GM18526 (cell line): ENCODE results near the gene USP5.

Experiments used
- POLR2A ChIP-seq: IDR thresholded peaks from 3 replicates; pipeline ENCODE4 v1.6.1; 2011; ENCODE audit not compliant: insufficient read length; ENCODE audit errors: extremely low read depth

The USP5 gene, protein sequence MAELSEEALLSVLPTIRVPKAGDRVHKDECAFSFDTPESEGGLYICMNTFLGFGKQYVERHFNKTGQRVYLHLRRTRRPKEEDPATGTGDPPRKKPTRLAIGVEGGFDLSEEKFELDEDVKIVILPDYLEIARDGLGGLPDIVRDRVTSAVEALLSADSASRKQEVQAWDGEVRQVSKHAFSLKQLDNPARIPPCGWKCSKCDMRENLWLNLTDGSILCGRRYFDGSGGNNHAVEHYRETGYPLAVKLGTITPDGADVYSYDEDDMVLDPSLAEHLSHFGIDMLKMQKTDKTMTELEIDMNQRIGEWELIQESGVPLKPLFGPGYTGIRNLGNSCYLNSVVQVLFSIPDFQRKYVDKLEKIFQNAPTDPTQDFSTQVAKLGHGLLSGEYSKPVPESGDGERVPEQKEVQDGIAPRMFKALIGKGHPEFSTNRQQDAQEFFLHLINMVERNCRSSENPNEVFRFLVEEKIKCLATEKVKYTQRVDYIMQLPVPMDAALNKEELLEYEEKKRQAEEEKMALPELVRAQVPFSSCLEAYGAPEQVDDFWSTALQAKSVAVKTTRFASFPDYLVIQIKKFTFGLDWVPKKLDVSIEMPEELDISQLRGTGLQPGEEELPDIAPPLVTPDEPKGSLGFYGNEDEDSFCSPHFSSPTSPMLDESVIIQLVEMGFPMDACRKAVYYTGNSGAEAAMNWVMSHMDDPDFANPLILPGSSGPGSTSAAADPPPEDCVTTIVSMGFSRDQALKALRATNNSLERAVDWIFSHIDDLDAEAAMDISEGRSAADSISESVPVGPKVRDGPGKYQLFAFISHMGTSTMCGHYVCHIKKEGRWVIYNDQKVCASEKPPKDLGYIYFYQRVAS

GRCh38 chr12:6851921-6852650, at the start of gene USP5:
Gene USP5 (plus strand): TSS chr12:6852150. CDS start chr12:6852180, 30 bp downstream.
- peak; percentile 77 for TF ChIP-seq POLR2A

- no peak for TF ChIP-seq POLR2A
Measured at GRCh38 chr12:6807170-6807569, 44.8 kb upstream of the USP5 start.

- TF ChIP-seq POLR2A = no peak
Measured at GRCh38 chr12:6809056-6809455, 42.9 kb upstream of the USP5 start.

DNA sequence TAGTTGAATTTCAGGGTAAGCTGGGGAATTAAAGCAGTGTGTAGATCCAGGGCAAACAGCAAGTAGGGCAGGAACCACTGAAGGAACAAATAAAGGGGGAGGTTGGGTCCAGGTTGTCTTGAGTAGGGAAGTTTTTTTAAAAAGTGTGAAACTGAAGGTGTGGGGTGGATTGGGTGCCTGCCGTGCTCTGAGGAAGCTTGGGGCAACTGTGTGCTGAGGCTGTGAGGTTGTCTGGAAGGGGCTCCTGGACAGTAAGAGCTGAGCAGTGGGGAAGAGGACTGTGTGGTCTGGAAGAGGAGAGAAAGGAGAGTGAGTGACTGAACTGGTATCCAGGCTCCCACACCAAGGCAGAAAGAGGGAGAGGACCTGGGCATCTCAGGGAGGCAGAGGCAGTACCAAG, 41.2 kb upstream of the USP5 start:
- TF ChIP-seq POLR2A = no peak

DNA sequence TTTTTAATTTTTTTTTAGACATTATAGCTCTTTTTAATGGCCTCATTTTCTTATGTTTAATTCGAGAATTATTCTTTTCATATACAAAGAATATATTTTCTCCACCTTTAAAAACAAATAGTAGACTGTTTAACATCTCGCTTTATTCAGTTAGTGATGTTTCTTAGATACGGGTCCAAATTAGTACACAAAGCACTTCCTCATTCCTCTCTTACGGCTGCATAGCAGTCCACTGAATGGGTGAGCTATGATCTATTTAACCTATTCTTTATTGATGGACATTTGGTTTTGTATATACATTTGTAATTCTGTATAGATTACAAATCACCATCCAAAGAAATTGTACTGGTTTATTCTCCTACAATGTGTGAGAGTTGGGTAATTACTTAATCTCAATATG, 38.6 kb upstream of the USP5 start:
- no peak for TF ChIP-seq POLR2A

GRCh38 chr12:6816598-6816997, 35.4 kb upstream of the USP5 start:
- TF ChIP-seq POLR2A = no peak

GRCh38 chr12:6817098-6817497, 34.9 kb upstream of the USP5 start:
- TF ChIP-seq POLR2A = no peak

DNA sequence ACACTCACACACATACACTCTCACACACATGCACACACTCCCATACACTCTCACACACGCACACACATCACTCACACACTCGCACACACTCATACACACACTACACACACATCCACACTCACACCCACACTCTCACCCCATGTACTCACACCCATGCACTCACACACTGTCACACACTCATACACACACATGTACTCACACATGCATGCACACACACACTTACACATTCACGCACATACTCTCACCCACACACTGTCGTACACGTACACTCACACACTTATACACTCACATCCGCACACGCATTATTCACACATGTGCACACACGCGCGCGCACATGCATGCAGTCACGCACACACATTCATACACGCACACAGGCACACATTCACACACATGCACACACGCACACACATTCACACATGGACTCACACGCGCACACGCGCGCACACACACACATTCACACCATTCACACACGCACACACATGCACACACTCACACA, 34.2 kb upstream of the USP5 start:
- TF ChIP-seq POLR2A = no peak

GRCh38 chr12:6818222-6818621, 33.7 kb upstream of the USP5 start:
- TF ChIP-seq POLR2A = no peak

GRCh38 chr12:6818645-6819044, 33.3 kb upstream of the USP5 start:
- no peak for TF ChIP-seq POLR2A

GRCh38 chr12:6819106-6820030, 32.6 kb upstream of the USP5 start:
- no peak for TF ChIP-seq POLR2A

DNA sequence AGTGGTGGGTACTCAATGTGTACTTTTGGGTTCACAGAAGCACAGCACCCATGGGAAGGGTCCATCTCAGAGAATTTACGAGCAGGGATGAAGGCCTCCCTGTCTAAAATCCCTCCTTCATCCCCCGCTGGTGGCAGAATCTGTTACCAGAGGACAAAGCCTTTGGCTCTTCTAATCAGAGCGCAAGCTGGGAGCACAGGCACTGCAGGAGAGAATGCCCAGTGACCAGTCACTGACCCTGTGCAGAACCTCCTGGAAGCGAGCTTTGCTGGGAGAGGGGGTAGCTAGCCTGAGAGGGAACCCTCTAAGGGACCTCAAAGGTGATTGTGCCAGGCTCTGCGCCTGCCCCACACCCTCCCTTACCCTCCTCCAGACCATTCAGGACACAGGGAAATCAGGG, 31.8 kb upstream of the USP5 start:
- TF ChIP-seq POLR2A = no peak

GRCh38 chr12:6821591-6822425, 30.1 kb upstream of the USP5 start, which contains the start of gene GPR162:
Gene GPR162 (plus strand): TSS chr12:6821821. CDS start chr12:6823899, 2,078 bp downstream.
- no peak for TF ChIP-seq POLR2A
